DND-41 (cell line): Measurements from ENCODE around the gene KCNB1.

Experiments used
- ATAC-seq: fragments of 200-7000 bp; cut with Tn5 transposase; 3 replicates; pipeline ENCODE4 v1.9.1; 2021; ENCODE audit warnings: low read depth; ENCODE audit not compliant: insufficient read depth
- DNase-seq: peaks from one replicate; pipeline ENCODE4 v3.0.0-alpha.2; 2020
- H2AFZ ChIP-seq: 2 replicates; pipeline ENCODE4 v1.6.0; 2012; ENCODE audit warnings: low read depth, low read length
- H3K27ac ChIP-seq: 2 replicates; pipeline ENCODE4 v1.5.1; 2012; ENCODE audit warnings: low read length, inconsistent platforms
- H3K27me3 ChIP-seq: fragments of 200-600 bp; sonication (generic); 2 replicates; pipeline ENCODE4 v1.6.0; 2012; ENCODE audit warnings: low read length, mild to moderate bottlenecking, inconsistent platforms; ENCODE audit not compliant: insufficient read depth, poor library complexity
- H3K36me3 ChIP-seq: 2 replicates; pipeline ENCODE4 v1.5.1; 2012; ENCODE audit warnings: low read length, inconsistent platforms; ENCODE audit not compliant: insufficient read depth
- H3K4me1 ChIP-seq: 2 replicates; pipeline ENCODE4 v1.5.1; 2012; ENCODE audit warnings: mild to moderate bottlenecking, low read length; ENCODE audit not compliant: insufficient read depth
- H3K4me2 ChIP-seq: 2 replicates; pipeline ENCODE4 v1.6.0; 2012; ENCODE audit warnings: mild to moderate bottlenecking, moderate library complexity, low read length, inconsistent platforms; ENCODE audit not compliant: insufficient read depth
- H3K4me3 ChIP-seq, 2 experiments: fragments of 200-600 bp in 1 of 2; shearing (Covaris generic) in 1 of 2; 2 replicates each; pipeline ENCODE4 v1.5.1; 2012 to 2016; ENCODE audit warnings: inconsistent platforms in 2 of 2, low read length in 2 of 2, mild to moderate bottlenecking in 2 of 2, low read depth in 1 of 2, moderate library complexity in 1 of 2
- H3K79me2 ChIP-seq: 2 replicates; pipeline ENCODE4 v1.6.0; 2012; ENCODE audit warnings: low read length, inconsistent platforms; ENCODE audit not compliant: insufficient read depth
- H3K9ac ChIP-seq: 2 replicates; pipeline ENCODE4 v1.6.0; 2012; ENCODE audit warnings: low read depth, mild to moderate bottlenecking, inconsistent platforms, low read length, moderate library complexity
- H3K9me3 ChIP-seq: 2 replicates; pipeline ENCODE4 v1.5.1; 2012; ENCODE audit warnings: low read length, moderate library complexity, mild to moderate bottlenecking, inconsistent platforms; ENCODE audit not compliant: insufficient read depth, severe bottlenecking
- H4K20me1 ChIP-seq: 2 replicates; pipeline ENCODE4 v1.6.0; 2012; ENCODE audit warnings: low read length; ENCODE audit not compliant: insufficient read depth
- EZH2 ChIP-seq: IDR thresholded peaks from 3 replicates; pipeline ENCODE4 v1.6.1; 2012; ENCODE audit warnings: borderline replicate concordance, low read depth, mild to moderate bottlenecking, moderate library complexity, low read length, inconsistent platforms; ENCODE audit not compliant: severe bottlenecking
- TF ChIP-seq, protein P1 (sequence below): IDR thresholded peaks from 2 replicates; pipeline ENCODE4 v1.5.1; 2012; ENCODE audit warnings: borderline replicate concordance, low read length, moderate library complexity, mild to moderate bottlenecking; ENCODE audit not compliant: poor library complexity, severe bottlenecking; ENCODE audit errors: extremely low read depth

KCNB1 gene

DNA sequence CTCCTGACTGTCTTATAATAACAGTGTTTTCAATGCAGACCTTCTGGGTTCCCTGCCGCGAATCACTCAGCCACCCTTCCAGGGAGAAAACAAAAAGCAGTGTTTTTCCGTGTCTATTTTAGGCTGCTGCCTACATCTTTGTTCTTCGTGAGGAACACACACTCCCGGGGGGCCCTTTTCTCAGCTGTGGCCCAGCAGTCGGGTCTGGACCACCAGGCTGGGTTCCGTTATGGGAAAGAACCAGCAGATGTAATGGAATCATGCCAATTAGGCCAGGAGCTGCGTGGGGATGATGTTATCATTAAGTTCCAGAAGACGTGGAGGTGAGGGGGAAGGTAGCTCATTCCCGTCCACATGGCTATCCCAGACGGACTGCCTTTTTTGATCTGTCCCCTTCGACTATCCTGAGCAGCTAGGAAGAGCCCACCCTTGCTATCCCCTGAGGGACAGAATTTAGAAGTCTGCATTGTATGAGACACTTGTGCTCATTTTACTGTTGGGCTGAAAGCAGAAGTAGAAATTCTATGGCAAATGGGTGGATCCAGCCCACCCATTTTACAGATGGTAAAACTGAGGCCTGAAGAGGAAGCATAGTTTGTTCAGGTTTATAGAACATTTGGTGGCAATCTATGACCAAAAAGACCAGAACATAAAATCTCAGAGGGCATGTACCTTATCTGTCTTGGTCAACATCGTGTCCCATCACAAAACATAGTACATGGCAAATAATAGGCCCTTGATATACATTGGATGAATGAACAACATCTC lies 54.5 kb downstream of the KCNB1 start:
- no peak overlapping the region for H2AFZ ChIP-seq
- ATAC-seq (no peak), DNase-seq (no peak)

DNA sequence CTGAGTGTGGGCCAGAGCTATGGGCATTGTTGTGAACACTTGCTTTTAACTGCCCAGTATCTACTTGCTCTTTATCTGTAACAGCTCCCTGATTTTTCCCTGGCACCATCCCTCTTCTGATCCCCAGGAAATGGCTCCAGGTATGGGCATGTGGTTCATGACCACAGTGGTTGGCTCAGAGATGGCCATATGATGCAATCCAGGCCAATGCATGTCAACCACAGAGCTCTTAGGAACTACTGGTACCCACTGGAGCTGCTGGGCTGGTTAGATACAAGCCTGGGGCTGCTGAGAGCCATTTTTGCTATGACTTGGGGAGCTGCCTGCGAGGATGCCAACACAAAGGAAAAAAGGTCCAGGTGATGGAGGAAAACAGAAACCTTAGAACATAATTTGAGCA lies 55.6 kb downstream of the KCNB1 start:
- no peaks in the 10 kb centered on the region for H3K9me3 ChIP-seq
- H3K36me3 ChIP-seq, result no peaks in the 10 kb centered on the region
- TF ChIP-seq, protein P1, sequence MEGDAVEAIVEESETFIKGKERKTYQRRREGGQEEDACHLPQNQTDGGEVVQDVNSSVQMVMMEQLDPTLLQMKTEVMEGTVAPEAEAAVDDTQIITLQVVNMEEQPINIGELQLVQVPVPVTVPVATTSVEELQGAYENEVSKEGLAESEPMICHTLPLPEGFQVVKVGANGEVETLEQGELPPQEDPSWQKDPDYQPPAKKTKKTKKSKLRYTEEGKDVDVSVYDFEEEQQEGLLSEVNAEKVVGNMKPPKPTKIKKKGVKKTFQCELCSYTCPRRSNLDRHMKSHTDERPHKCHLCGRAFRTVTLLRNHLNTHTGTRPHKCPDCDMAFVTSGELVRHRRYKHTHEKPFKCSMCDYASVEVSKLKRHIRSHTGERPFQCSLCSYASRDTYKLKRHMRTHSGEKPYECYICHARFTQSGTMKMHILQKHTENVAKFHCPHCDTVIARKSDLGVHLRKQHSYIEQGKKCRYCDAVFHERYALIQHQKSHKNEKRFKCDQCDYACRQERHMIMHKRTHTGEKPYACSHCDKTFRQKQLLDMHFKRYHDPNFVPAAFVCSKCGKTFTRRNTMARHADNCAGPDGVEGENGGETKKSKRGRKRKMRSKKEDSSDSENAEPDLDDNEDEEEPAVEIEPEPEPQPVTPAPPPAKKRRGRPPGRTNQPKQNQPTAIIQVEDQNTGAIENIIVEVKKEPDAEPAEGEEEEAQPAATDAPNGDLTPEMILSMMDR, result no peak
- TF ChIP-seq EZH2, result no peak
- H3K27me3 ChIP-seq, result peaks cover 7% of the 10 kb centered on the region
- DNase-seq (no peak), ATAC-seq (no peak)
- H3K79me2 ChIP-seq, result no peaks in the 10 kb centered on the region
- H3K4me3 ChIP-seq, result no peak overlapping the region
- H2AFZ ChIP-seq, result no peak overlapping the region
- no peaks in the 10 kb centered on the region for H3K4me1 ChIP-seq
- H3K27ac ChIP-seq, result no peak overlapping the region
- H4K20me1 ChIP-seq, result no peaks in the 10 kb centered on the region; the same call in 1 of the 2 replicates
- H3K9ac ChIP-seq, result no peak overlapping the region
- no peak overlapping the region for H3K4me2 ChIP-seq

More for the DNA sequence above, 54.5 kb downstream of the KCNB1 start:
- H3K79me2 ChIP-seq, result no peaks in the 10 kb centered on the region
- TF ChIP-seq, protein P1, result no peak
- TF ChIP-seq EZH2, result no peak
- H3K4me3 ChIP-seq, result no peak overlapping the region
- H3K9me3 ChIP-seq, result no peaks in the 10 kb centered on the region
- no peaks in the 10 kb centered on the region; the same call in 1 of the 2 replicates for H4K20me1 ChIP-seq
- H3K36me3 ChIP-seq, result no peaks in the 10 kb centered on the region
- H3K9ac ChIP-seq, result no peak overlapping the region
- H3K4me1 ChIP-seq, result no peaks in the 10 kb centered on the region
- H3K27ac ChIP-seq, result no peak overlapping the region
- no peak overlapping the region for H3K4me2 ChIP-seq
- H3K27me3 ChIP-seq, result peaks cover 7% of the 10 kb centered on the region

DNA sequence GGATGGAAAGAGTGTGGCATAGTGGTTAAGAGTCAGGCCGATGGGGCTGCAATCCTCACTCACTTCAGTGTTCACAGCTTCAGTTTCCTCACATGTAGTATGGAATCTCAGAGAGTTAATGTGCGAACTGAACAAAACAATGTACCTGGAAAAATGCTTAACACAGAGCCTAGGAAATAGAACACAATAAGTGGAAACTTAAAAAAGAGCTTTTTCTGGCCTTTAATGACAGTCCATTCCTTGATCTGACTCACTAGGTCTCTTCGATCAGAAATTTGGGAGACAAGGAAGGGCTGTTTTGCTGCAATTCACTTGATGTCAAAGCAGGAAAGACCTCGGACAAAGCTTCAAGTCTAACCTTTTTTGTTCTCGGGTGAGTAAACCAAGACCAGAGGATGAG lies 56.1 kb downstream of the KCNB1 start:
- no peak overlapping the region for H2AFZ ChIP-seq
- no peaks in the 10 kb centered on the region; the same call in 1 of the 2 replicates for H4K20me1 ChIP-seq
- H3K9me3 ChIP-seq, result no peaks in the 10 kb centered on the region
- no peak for TF ChIP-seq EZH2
- TF ChIP-seq, protein P1, result no peak
- H3K4me1 ChIP-seq, result no peaks in the 10 kb centered on the region
- no peak overlapping the region for H3K4me3 ChIP-seq
- H3K27ac ChIP-seq, result no peak overlapping the region
- H3K4me2 ChIP-seq, result no peak overlapping the region
- H3K79me2 ChIP-seq, result no peaks in the 10 kb centered on the region
- DNase-seq (no peak), ATAC-seq (no peak)
- H3K9ac ChIP-seq, result no peak overlapping the region
- no peaks in the 10 kb centered on the region for H3K36me3 ChIP-seq
- H3K27me3 ChIP-seq, result peaks cover 7% of the 10 kb centered on the region
